NCI-H1092 treated with DMSO at 0.1 percent for 48 hours (cell line): ENCODE data around the gene KCNIP3.
A peak's percentile ranks its signal among the peaks of the same experiment; 100 is the strongest.

Source experiments
- DNase-seq: peaks from one replicate; lab custom pipeline; 2025; lab: John Stamatoyannopoulos, UW

Gene KCNIP3

GRCh38 chr2:95275151-95275515 lies 22.0 kb upstream of the KCNIP3 start:
- DNase-seq: no peak

- no peak for DNase-seq
These were observed 21.4 kb upstream of the KCNIP3 start for GRCh38 chr2:95275601-95276243.

GRCh38 chr2:95276244-95276887 lies 20.8 kb upstream of the KCNIP3 start:
- DNase-seq: no peak

- no peak for DNase-seq
These were observed 20.3 kb upstream of the KCNIP3 start for GRCh38 chr2:95276888-95277245.

- DNase-seq: no peak
These were observed 19.8 kb upstream of the KCNIP3 start for GRCh38 chr2:95277246-95277906.

- DNase-seq: no peak
These were observed 19.1 kb upstream of the KCNIP3 start for GRCh38 chr2:95278051-95278471.

GRCh38 chr2:95278637-95279225 lies 18.4 kb upstream of the KCNIP3 start:
- DNase-seq: no peak

- no peak for DNase-seq
These were observed 17.6 kb upstream of the KCNIP3 start for GRCh38 chr2:95279435-95280035.

GRCh38 chr2:95281071-95281470 lies 16.1 kb upstream of the KCNIP3 start:
- no peak for DNase-seq

GRCh38 chr2:95281786-95282185 lies 15.4 kb upstream of the KCNIP3 start:
- DNase-seq: no peak

GRCh38 chr2:95282458-95282857 lies 14.7 kb upstream of the KCNIP3 start:
- no peak for DNase-seq

- DNase-seq: no peak
These were observed 13.6 kb upstream of the KCNIP3 start for GRCh38 chr2:95283562-95283961.

GRCh38 chr2:95284886-95285541 lies 12.1 kb upstream of the KCNIP3 start:
- no peak for DNase-seq

GRCh38 chr2:95285542-95285932 lies 11.6 kb upstream of the KCNIP3 start:
- no peak for DNase-seq

- no peak for DNase-seq
These were observed 9.8 kb upstream of the KCNIP3 start for GRCh38 chr2:95287336-95287735.

- DNase-seq: no peak
These were observed 9.3 kb upstream of the KCNIP3 start for GRCh38 chr2:95287806-95288205.

GRCh38 chr2:95289253-95289652 lies 7.9 kb upstream of the KCNIP3 start:
- peak; percentile 32 for DNase-seq

- no peak for DNase-seq
These were observed 5.9 kb upstream of the KCNIP3 start for GRCh38 chr2:95291222-95291621.

- no peak for DNase-seq
These were observed 4.4 kb upstream of the KCNIP3 start for GRCh38 chr2:95292623-95293260.

- DNase-seq: no peak
These were observed 2.4 kb upstream of the KCNIP3 start for GRCh38 chr2:95294579-95295250.

GRCh38 chr2:95295376-95295775 lies 1.8 kb upstream of the KCNIP3 start:
- no peak for DNase-seq
